Hematopoietic multipotent progenitor cell treated with erythropoietin and hydrocortisone succinate and interleukin-3 and kit ligand, for 6 days (in vitro differentiated cells): ENCODE measurements around the gene FIGLA.

ENCODE experiments used
- DNase-seq: peaks from one replicate; pipeline ENCODE4 v3.0.0-alpha.2; 2015

FIGLA gene

GRCh38 chr2:70790136-70790828 lies at the start of gene FIGLA:
Gene FIGLA, minus strand, starts transcription at chr2:70790643. Its CDS starts 5 bp downstream, at chr2:70790638.
- DNase-seq: no peak

GRCh38 chr2:70837980-70838925 lies 47.8 kb upstream of the FIGLA start:
- no peak for DNase-seq

- no peak for DNase-seq
These were observed 45.2 kb upstream of the FIGLA start, which contains the start of gene CD207 for GRCh38 chr2:70835643-70836042. Gene CD207, minus strand, starts transcription at chr2:70835816. Its CDS starts 40 bp downstream, at chr2:70835776.

GRCh38 chr2:70834881-70835280 lies 44.4 kb upstream of the FIGLA start:
- DNase-seq: no peak

GRCh38 chr2:70834106-70834505 lies 43.7 kb upstream of the FIGLA start:
- no peak for DNase-seq

- DNase-seq: no peak
These were observed 42.8 kb upstream of the FIGLA start for GRCh38 chr2:70833246-70833645.

- peak; percentile 11 for DNase-seq
These were observed 41.9 kb upstream of the FIGLA start for GRCh38 chr2:70832386-70832785.

- DNase-seq: no peak
These were observed 41.4 kb upstream of the FIGLA start for GRCh38 chr2:70831861-70832260.

- no peak for DNase-seq
These were observed 39.9 kb upstream of the FIGLA start for GRCh38 chr2:70830366-70830765.

GRCh38 chr2:70829916-70830315 lies 39.5 kb upstream of the FIGLA start:
- no peak for DNase-seq

GRCh38 chr2:70828914-70829824 lies 38.7 kb upstream of the FIGLA start:
- no peak for DNase-seq

GRCh38 chr2:70828115-70828514 lies 37.7 kb upstream of the FIGLA start:
- no peak for DNase-seq

- DNase-seq: no peak
These were observed 36.9 kb upstream of the FIGLA start for GRCh38 chr2:70827388-70827787.

- DNase-seq: no peak
These were observed 36.4 kb upstream of the FIGLA start for GRCh38 chr2:70826696-70827350.

- DNase-seq: no peak
These were observed 32.8 kb upstream of the FIGLA start for GRCh38 chr2:70823249-70823648.

- peak; percentile 38 for DNase-seq
These were observed 32.4 kb upstream of the FIGLA start for GRCh38 chr2:70822843-70823242.

- no peak for DNase-seq
These were observed 30.1 kb upstream of the FIGLA start, which contains the start of gene CLEC4F for GRCh38 chr2:70820499-70820898. Gene CLEC4F, minus strand, starts transcription at chr2:70820599. Its CDS starts 76 bp downstream, at chr2:70820523.

GRCh38 chr2:70817284-70817954 lies 27.0 kb upstream of the FIGLA start:
- DNase-seq: no peak

- DNase-seq: no peak
These were observed 26.3 kb upstream of the FIGLA start for GRCh38 chr2:70816726-70817125.

GRCh38 chr2:70808983-70809958 lies 18.8 kb upstream of the FIGLA start:
- DNase-seq: no peak

- DNase-seq: no peak
These were observed 17.3 kb upstream of the FIGLA start for GRCh38 chr2:70807828-70808118.
